H1 (cell line): ENCODE results near the gene CFH. TPM values are rescaled to one million over a fixed set of nuclear protein-coding genes. Genes with fewer than 3 reads are reported as not detected.

Source experiments
- CHD7 ChIP-seq: fragments of 300-600 bp; sonication (generic); IDR thresholded peaks from 2 replicates; pipeline ENCODE4 v1.7.1; 2012; ENCODE audit warnings: low read length, moderate library complexity, mild to moderate bottlenecking, inconsistent platforms; ENCODE audit not compliant: insufficient replicate concordance
- CTCF ChIP-seq, 3 experiments: IDR thresholded peaks; 1 replicate in 2 of 3; 2 replicates in 1 of 3; pipeline versions ENCODE4 v1.5.1 to v1.6.1; 2011; ENCODE audit warnings: low read length in 3 of 3, mild to moderate bottlenecking in 3 of 3, inconsistent platforms in 2 of 3, low read depth in 1 of 3, moderate library complexity in 1 of 3; ENCODE audit not compliant: insufficient read depth in 1 of 3; ENCODE audit errors: control extremely low read depth in 1 of 3
- MAX ChIP-seq: IDR thresholded peaks from 2 replicates; pipeline ENCODE4 v1.6.1; 2012; ENCODE audit warnings: inconsistent platforms
- RBBP5 ChIP-seq: IDR thresholded peaks from 2 replicates; pipeline ENCODE4 v1.7.1; 2012; ENCODE audit warnings: low read depth, mild to moderate bottlenecking, inconsistent platforms, low read length, moderate library complexity, borderline replicate concordance
- ZNF274 ChIP-seq: IDR thresholded peaks from 2 replicates; pipeline ENCODE4 v1.7.0; 2012; ENCODE audit warnings: low read length, borderline replicate concordance; ENCODE audit errors: extremely low read depth
- polyA plus RNA-seq, 7 experiments: library from polyadenylated mRNA; depleted of rRNA in 3 of 7; stranded (reverse) in 5 of 7; unstranded in 2 of 7; fragments of >200 nt in 5 of 7; fragments of 200-250 nt in 2 of 7; gene quantifications; 1 replicate in 5 of 7; 2 replicates in 1 of 7; 4 replicates in 1 of 7; pipeline versions ENCODE4 v1.2.1 to v1.2.3, GENCODE V29; 2011 to 2013; ENCODE audit warnings: missing spikeins in 2 of 7, mixed read lengths in 2 of 7
- total RNA-seq: library from RNA; stranded (reverse); fragmentation: NEBNext Ultra II Directional; extraction: Animal tissue kit (Norgen Biotek cat#: 25700); gene quantifications from 2 replicates; pipeline ENCODE4 v1.2.1, GENCODE V29; 2021

CFH gene
- total and polyA plus RNA-seq, 2 of the 8 experiments (the other 6 are each of a cell fraction or from before 2014, with no cell fraction given), result not detected

DNA sequence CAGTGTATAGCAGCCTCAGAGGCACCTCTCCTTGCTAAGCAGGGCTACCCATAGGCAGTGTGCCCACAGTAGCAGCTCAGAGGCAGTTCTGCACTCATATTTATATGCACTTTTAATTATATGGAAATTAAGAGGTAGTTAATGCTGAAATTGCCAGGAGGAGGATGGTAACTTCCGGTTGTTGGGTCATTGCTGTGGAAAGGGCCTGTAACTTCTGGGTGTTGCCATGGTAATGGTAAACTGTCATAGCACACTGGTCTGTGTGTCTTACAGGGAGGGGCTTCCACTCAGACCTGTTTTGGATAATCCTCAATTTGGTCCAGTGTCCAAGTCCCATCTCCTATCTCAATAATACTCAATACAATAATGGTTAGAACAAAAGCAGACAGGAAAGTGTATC lies 7.6 kb downstream of the CFH start (continued):
- TF ChIP-seq CHD7, result no peak
- TF ChIP-seq RBBP5, result no peak
- no peak for TF ChIP-seq MAX
- TF ChIP-seq CTCF (IDR thresholded peaks at IDR 0.05; ENCODE audit: control extremely low read depth in 1 of 3, insufficient read depth in 1 of 3, low read depth in 1 of 3, low read length in 3 of 3), result no peak
- no peak for TF ChIP-seq ZNF274
